ENCODE data around the gene PRKCH.

Gene PRKCH

DNA sequence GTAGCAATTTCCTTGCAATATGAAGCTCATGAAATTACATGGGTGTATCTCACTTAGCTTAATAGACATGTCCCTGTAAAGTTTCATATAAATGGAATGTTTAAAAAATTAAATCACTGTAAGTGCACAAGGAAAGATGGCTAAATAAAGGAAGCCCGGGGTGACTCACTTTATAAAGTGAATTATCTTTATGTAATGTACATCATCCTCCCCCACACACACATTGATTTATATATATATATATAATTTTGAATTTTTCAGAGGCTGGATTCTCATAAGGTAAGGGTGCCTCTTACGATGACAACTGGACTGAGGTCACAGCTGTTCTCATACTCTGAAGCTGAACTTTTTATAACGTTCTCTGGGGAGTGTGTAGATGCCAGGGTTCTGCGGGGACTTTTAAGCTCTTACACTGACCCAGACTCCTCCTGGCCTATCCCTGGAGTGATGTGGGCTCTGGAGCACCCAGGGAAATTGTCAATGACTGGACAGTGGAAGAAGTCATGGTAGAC, 265.2 kb downstream of the PRKCH start:
- no peaks in the 10 kb centered on the region for H3K36me3 Mint-ChIP-seq (ENCODE audit: low read depth)
- H3K4me1 Mint-ChIP-seq = peaks cover 29% of the 10 kb centered on the region
- H3K4me3 Mint-ChIP-seq = no peak overlapping the region
- no peaks in the 10 kb centered on the region for H3K9me3 Mint-ChIP-seq
- ATAC-seq (no peak), DNase-seq (no peak)
- H3K27me3 Mint-ChIP-seq = no peaks in the 10 kb centered on the region
- H3K27ac Mint-ChIP-seq = no peak overlapping the region

DNA sequence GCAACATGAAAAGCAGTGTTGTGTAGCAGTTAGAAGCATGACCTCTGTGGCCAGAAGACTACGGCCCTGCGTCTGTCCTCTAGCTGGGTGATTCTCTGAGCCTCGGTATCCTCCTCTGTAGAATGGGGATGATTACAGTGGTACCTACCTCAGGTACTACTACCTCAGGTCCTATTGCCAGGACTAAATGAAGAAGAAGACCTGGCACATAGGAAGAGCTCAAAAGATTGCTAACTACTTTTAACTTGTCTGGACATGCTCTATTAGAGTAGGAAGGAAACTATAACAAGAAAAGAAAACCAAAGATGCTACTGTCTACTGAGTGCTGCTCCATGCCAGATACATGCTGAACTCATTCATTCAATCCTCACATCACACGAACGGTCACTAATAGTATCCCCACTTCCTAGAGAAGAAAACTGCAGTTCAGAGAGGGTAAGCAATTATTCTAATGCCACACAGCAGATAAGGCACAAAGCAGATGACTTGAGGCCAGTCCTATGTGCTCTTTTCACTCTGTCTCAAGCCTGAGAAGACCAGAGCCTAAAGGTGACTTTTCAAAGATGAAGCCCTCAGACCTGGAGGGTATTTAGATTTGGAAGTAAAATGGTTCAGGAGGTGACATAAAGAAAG, 265.8 kb downstream of the PRKCH start:
- Mint-ChIP-seq H3K27me3 (no peaks in the 10 kb centered on the region), H3K9me3 (peaks cover under 1% of the 10 kb centered on the region), H3K4me1 (peaks cover 30% of the 10 kb centered on the region), H3K4me3 (no peak overlapping the region), H3K27ac (no peak overlapping the region), H3K36me3 (ENCODE audit: low read depth) (no peaks in the 10 kb centered on the region)
- ATAC-seq (no peak), DNase-seq (no peak)

DNA sequence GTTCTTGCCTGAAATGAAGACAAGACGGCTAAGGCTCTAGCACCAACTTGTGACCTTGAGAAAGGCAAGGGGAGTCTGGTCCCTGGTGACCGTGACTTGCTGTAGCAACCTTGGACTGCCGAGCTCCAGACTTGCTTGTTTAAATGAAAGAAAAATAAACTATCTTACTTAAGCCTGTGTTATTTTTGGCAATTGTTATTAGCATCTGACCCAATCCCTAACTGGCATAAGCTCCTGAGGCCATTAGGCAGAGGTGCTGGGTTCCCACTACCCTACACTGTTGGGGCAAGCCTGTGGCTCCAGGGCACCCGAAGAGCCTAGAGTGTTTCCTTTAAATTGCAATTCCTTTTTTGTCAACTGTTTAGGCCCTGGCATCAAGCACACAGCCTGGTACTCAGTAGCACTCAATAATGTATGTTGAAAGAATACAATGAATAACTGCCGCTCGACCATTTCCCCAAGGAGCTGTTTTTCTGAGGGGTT, 267.1 kb downstream of the PRKCH start:
- peaks cover 5% of the 10 kb centered on the region for H3K9me3 Mint-ChIP-seq
- no peak for DNase-seq
- H3K27me3 Mint-ChIP-seq = no peaks in the 10 kb centered on the region
- H3K4me3 Mint-ChIP-seq = no peak overlapping the region
- no peak overlapping the region for H3K27ac Mint-ChIP-seq
- peaks cover 42% of the 10 kb centered on the region for H3K4me1 Mint-ChIP-seq
- H3K36me3 Mint-ChIP-seq (ENCODE audit: low read depth) = no peaks in the 10 kb centered on the region
- ATAC-seq = no peak

DNA sequence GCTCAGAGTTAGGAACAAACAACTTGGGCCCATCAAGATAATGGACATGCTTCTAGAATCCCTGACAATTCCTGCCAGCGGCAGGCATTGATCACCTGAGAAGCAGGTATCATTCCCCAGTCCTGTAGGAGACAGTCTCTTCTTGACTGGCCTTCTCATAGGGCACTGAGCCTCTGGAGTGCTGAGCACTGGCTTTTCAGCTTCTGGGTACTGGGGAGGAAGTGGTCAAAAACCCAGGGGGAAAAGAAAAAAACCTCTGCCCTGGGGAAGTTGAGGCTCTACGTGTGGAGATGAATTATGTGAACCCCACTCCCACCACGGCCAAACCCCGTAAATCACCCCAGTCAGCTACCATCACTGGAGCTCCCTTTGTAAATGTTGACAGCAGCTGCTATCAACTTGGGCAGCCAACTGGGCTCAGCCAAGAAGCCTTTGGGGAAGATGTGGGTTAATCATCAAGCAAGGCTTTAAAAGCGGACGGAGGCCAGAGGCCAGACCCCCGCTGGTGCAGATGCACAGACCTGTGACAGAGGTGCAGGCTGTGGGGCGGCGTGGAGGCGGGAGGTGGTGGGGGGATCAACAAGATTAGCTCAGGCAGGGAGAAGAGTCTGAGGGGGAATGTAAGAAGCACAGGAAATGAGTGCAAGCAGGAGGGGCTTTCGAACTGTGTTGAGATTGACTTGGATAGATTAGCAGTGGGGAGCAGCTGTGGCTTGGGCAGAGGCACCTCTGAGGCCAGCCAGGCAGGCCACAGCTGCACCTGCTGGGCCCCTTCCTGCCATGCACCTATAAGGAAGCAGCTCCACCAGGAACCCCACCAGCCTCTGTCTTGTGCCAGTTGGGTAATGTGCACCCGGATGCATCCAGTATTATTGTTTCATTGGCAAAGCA, 268.6 kb downstream of the PRKCH start:
- no peak overlapping the region for H3K27ac Mint-ChIP-seq
- H3K4me3 Mint-ChIP-seq = no peak overlapping the region
- peaks cover 53% of the 10 kb centered on the region for H3K4me1 Mint-ChIP-seq
- H3K36me3 Mint-ChIP-seq (ENCODE audit: low read depth) = no peaks in the 10 kb centered on the region
- H3K27me3 Mint-ChIP-seq = no peaks in the 10 kb centered on the region
- ATAC-seq (no peak), DNase-seq (no peak)
- H3K9me3 Mint-ChIP-seq = peaks cover 10% of the 10 kb centered on the region

DNA sequence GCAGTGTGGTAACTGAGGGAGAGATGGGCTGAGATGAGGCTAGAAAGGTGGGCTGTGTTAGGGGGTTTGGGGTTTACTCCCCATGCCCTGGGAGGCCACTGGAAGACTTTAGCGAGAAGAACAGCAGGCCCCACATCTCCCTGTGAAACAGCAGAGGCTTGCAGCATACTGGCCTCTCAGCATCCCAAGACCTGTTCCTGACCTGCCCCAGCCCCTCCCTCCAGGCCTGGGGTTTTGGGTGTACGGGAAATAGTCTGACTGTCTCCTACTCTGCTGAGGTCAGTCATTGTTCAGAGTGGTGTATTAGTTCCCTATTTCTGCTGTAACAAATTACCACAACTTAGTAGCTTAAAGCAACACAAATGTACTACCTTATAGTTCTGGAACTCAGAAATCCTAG, 270.5 kb downstream of the PRKCH start:
- no peak overlapping the region for H3K27ac Mint-ChIP-seq
- H3K9me3 Mint-ChIP-seq = peaks cover 10% of the 10 kb centered on the region
- H3K4me1 Mint-ChIP-seq = peaks cover 64% of the 10 kb centered on the region
- no peak overlapping the region for H3K4me3 Mint-ChIP-seq
- no peak for DNase-seq
- no peaks in the 10 kb centered on the region for H3K27me3 Mint-ChIP-seq
- H3K36me3 Mint-ChIP-seq (ENCODE audit: low read depth) = peaks cover 2% of the 10 kb centered on the region
- ATAC-seq = no peak

DNA sequence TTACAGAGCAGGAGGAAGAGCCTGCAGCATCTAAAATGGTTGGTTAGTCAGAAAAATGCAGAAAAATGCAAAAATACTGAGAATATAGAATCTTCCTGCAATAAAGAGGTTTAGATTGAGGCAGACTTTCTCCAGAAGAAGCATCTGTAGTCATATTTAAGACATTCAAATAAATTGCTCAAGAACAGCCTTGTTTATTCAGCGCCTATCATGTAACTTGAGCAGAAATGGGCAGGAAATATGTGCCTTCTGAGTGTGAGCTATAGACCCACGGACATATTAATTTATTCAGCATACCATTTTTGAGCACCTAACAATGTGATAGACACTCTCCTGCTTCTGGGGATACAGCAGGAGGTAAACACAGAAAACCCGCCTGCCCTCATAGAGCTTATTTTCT, 272.0 kb downstream of the PRKCH start:
- DNase-seq (no peak), ATAC-seq (no peak)
- Mint-ChIP-seq H3K4me1 (peaks cover 76% of the 10 kb centered on the region), H3K36me3 (ENCODE audit: low read depth) (peaks cover 2% of the 10 kb centered on the region), H3K9me3 (peaks cover 10% of the 10 kb centered on the region), H3K4me3 (no peak overlapping the region), H3K27ac (peak overlapping the region; percentile 99), H3K27me3 (no peaks in the 10 kb centered on the region)

DNA sequence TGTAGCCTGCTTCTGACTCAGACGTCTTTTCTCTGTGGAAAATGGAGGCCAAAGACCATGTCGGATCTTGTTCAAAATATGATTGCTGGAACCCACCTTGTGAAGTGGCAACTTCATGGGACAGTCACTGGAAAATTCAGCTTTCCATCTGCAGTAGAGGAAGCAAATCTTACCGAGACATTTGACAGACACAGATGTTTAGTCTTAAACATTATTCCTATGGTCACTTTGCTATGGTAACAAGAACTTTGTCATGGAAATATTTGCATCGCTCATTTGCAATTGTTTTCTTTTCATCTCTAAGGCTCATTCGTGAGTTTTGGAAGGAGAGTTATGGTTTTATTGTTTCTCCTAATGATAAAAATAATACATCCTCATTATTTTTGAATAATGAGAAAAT, 275.6 kb downstream of the PRKCH start:
- no peaks in the 10 kb centered on the region for H3K27me3 Mint-ChIP-seq
- peaks cover 2% of the 10 kb centered on the region for H3K36me3 Mint-ChIP-seq (ENCODE audit: low read depth)
- ATAC-seq (no peak), DNase-seq (no peak)
- H3K27ac Mint-ChIP-seq = peak overlapping the region; percentile 65
- H3K9me3 Mint-ChIP-seq = peaks cover 10% of the 10 kb centered on the region
- H3K4me1 Mint-ChIP-seq = peaks cover 77% of the 10 kb centered on the region
- H3K4me3 Mint-ChIP-seq = peak overlapping the region; percentile 3

DNA sequence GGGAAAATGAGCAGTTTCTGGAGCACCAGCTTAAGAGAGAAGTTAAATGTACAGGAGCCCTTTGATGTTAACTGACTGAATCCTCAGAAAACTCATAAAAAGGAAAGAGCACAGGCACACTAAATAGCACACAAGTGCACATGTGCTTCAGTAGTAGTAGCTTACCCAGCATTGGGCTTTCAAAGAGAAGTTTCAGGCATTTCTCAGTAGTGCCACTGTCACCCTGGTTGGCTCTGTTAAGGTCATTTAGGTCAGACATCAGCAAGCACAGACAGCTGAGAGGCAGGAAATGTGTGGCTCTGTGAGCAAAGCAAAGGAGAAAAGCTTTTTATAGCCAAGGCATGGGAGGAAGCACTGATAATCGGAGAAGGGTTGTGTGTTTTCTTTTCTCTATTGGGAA, 277.6 kb downstream of the PRKCH start:
- peaks cover 2% of the 10 kb centered on the region for H3K36me3 Mint-ChIP-seq (ENCODE audit: low read depth)
- H3K9me3 Mint-ChIP-seq = no peaks in the 10 kb centered on the region
- peaks cover 59% of the 10 kb centered on the region for H3K4me1 Mint-ChIP-seq
- DNase-seq (peak; percentile 36), ATAC-seq (peak; percentile 73)
- peak overlapping the region; percentile 71 for H3K27ac Mint-ChIP-seq
- H3K27me3 Mint-ChIP-seq = no peaks in the 10 kb centered on the region
- no peak overlapping the region for H3K4me3 Mint-ChIP-seq

DNA sequence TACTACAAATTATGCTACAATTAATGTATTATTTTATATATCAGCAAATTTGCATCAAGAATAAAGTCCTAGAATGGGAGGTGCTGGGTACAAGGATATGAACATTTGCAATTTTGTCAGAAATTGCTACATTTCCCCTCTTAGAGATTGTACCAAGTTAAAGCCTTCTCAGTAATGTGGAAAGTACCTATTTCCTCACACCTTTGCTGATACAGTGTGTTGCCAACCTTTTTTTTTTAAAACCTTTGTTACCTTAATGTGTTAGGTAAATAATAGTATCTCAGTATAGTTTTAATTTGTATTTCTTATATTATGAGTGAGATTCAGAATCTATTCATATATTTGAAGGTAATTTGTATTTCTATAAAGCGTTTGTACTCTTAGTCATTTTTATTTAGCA, 278.6 kb downstream of the PRKCH start:
- H3K4me3 Mint-ChIP-seq = no peak overlapping the region
- ATAC-seq = no peak
- H3K27ac Mint-ChIP-seq = no peak overlapping the region
- H3K27me3 Mint-ChIP-seq = no peaks in the 10 kb centered on the region
- H3K36me3 Mint-ChIP-seq (ENCODE audit: low read depth) = peaks cover 2% of the 10 kb centered on the region
- no peak for DNase-seq
- H3K9me3 Mint-ChIP-seq = no peaks in the 10 kb centered on the region
- H3K4me1 Mint-ChIP-seq = peaks cover 50% of the 10 kb centered on the region

Measured in activated naive CD8-positive, alpha-beta T cell treated with anti-CD3 and anti-CD28 coated beads, Interleukin-2, amount 50 U/mL, for 24 hours (primary cell).